IMR-90 (cell line): Measurements from ENCODE around the gene STK35. TPM values are rescaled to one million over a fixed set of nuclear protein-coding genes. Genes with fewer than 3 reads are reported as not detected.

Experiments
- ATAC-seq: fragments of 200-7000 bp; cut with Tn5 transposase; 2 replicates; pipeline ENCODE4 v1.9.1; 2020; ENCODE audit warnings: low read depth, mild to moderate bottlenecking, moderate library complexity
- BruUV-seq: library from RNA; stranded (reverse); fragments of 400-500 nt; replicated peaks from 2 replicates; lab custom pipeline; 2021; lab: Mats Ljungman, UMichigan
- CTCF ChIA-PET: fragments of 300-600 bp; formaldehyde crosslinking; extraction: SDS; loops from one replicate; lab custom pipeline; 2021; ENCODE audit warnings: antibody characterized with exemption; lab: Yijun Ruan, JAX
- POLR2A ChIA-PET: fragments of 300-600 bp; sonication (Branson Sonifier 250); formaldehyde crosslinking; loops from one replicate; lab custom pipeline; 2022; ENCODE audit warnings: antibody characterized with exemption; ENCODE audit not compliant: unreplicated experiment; lab: Charles Lee
- DNase-seq: peaks from one replicate; pipeline ENCODE4 v3.0.0; 2013
- H2AFZ ChIP-seq: replicated peaks from 2 replicates; pipeline ENCODE3; 2013; ENCODE audit warnings: low read length, mild to moderate bottlenecking; ENCODE audit not compliant: poor library complexity
- H2AK5ac ChIP-seq: 2 replicates; pipeline ENCODE4 v1.6.1; 2013; ENCODE audit warnings: low read depth, low read length, inconsistent platforms
- H2AK9ac ChIP-seq: replicated peaks from 2 replicates; pipeline ENCODE3; 2013; ENCODE audit warnings: mild to moderate bottlenecking, low read depth, low read length, moderate library complexity; ENCODE audit not compliant: poor library complexity
- H2BK120ac ChIP-seq: 2 replicates; pipeline ENCODE4 v1.6.1; 2013; ENCODE audit warnings: low read depth, low read length, inconsistent platforms
- H2BK15ac ChIP-seq: 3 replicates; pipeline ENCODE4 v1.6.1; 2013; ENCODE audit warnings: low read depth, low read length, inconsistent platforms
- H2BK20ac ChIP-seq: 2 replicates; pipeline ENCODE4 v1.6.1; 2013; ENCODE audit warnings: low read depth, mild to moderate bottlenecking, inconsistent platforms, low read length, moderate library complexity
- H2BK5ac ChIP-seq: 2 replicates; pipeline ENCODE4 v1.6.1; 2013; ENCODE audit warnings: mild to moderate bottlenecking, low read depth, low read length, inconsistent platforms; ENCODE audit not compliant: poor library complexity, severe bottlenecking
- H3K14ac ChIP-seq: replicated peaks from 2 replicates; pipeline ENCODE4 v1.6.1; 2013; ENCODE audit warnings: low read depth, low read length, inconsistent platforms
- H3K18ac ChIP-seq: 2 replicates; pipeline ENCODE4 v1.6.1; 2013; ENCODE audit warnings: low read depth, low read length, control low read depth
- H3K23ac ChIP-seq: 2 replicates; pipeline ENCODE4 v1.6.1; 2013; ENCODE audit warnings: low read depth, low read length, inconsistent platforms
- H3K27ac ChIP-seq: 2 replicates; pipeline ENCODE4 v1.5.1; 2013; ENCODE audit warnings: mild to moderate bottlenecking, control low read depth, low read length; ENCODE audit not compliant: insufficient read depth
- H3K27me3 ChIP-seq: 2 replicates; pipeline ENCODE4 v1.6.1; 2013; ENCODE audit warnings: low read length; ENCODE audit not compliant: control insufficient read depth, insufficient read depth
- H3K36me3 ChIP-seq: 2 replicates; pipeline ENCODE4 v1.6.1; 2013; ENCODE audit warnings: low read length, mixed read lengths; ENCODE audit not compliant: control insufficient read depth, insufficient read depth
- H3K4ac ChIP-seq: 2 replicates; pipeline ENCODE4 v1.6.1; 2013; ENCODE audit warnings: low read depth, low read length, inconsistent platforms
- H3K4me1 ChIP-seq: 2 replicates; pipeline ENCODE4 v1.6.1; 2013; ENCODE audit warnings: low read length, mixed read lengths; ENCODE audit not compliant: control insufficient read depth, insufficient read depth
- H3K4me2 ChIP-seq: 2 replicates; pipeline ENCODE4 v1.6.1; 2013; ENCODE audit warnings: low read depth, mild to moderate bottlenecking, control low read depth, low read length, moderate library complexity
- H3K4me3 ChIP-seq: 2 replicates; pipeline ENCODE4 v1.5.1; 2013; ENCODE audit warnings: low read depth, mild to moderate bottlenecking, control low read depth, low read length, moderate library complexity; ENCODE audit not compliant: insufficient read depth
- H3K56ac ChIP-seq: 2 replicates; pipeline ENCODE4 v1.6.1; 2013; ENCODE audit warnings: low read length, inconsistent platforms; ENCODE audit not compliant: insufficient read depth; ENCODE audit errors: extremely low read depth
- H3K79me1 ChIP-seq, 2 experiments: 2 replicates each; pipeline ENCODE4 v1.6.1; 2013; ENCODE audit warnings: low read length in 2 of 2, inconsistent platforms in 1 of 2, low read depth in 1 of 2
- H3K9ac ChIP-seq: 2 replicates; pipeline ENCODE4 v1.6.1; 2013; ENCODE audit warnings: low read depth, low read length, control low read depth
- H3K9me1 ChIP-seq: 2 replicates; pipeline ENCODE4 v1.6.1; 2013; ENCODE audit warnings: low read length, inconsistent platforms; ENCODE audit not compliant: insufficient read depth
- H3K9me3 ChIP-seq: 2 replicates; pipeline ENCODE4 v1.6.1; 2013; ENCODE audit warnings: low read length; ENCODE audit not compliant: control insufficient read depth, insufficient read depth
- H4K20me1 ChIP-seq: 2 replicates; pipeline ENCODE4 v1.6.1; 2013; ENCODE audit warnings: low read length, inconsistent platforms; ENCODE audit not compliant: insufficient read depth
- H4K5ac ChIP-seq: 2 replicates; pipeline ENCODE4 v1.6.1; 2013; ENCODE audit warnings: mild to moderate bottlenecking, low read depth, low read length, control low read depth
- H4K8ac ChIP-seq, 2 experiments: 2 replicates each; pipeline ENCODE4 v1.6.1; 2013; ENCODE audit warnings: low read depth in 2 of 2, low read length in 2 of 2, control low read depth in 1 of 2, inconsistent platforms in 1 of 2
- H4K91ac ChIP-seq: 2 replicates; pipeline ENCODE4 v1.6.1; 2013; ENCODE audit warnings: low read depth, low read length, inconsistent platforms; ENCODE audit not compliant: insufficient read depth
- BHLHE40 ChIP-seq: fragments of 150-350 bp; IDR thresholded peaks from 2 replicates; pipeline ENCODE4 v1.6.1; 2016; ENCODE audit warnings: mild to moderate bottlenecking, low read depth, low read length
- CEBPB ChIP-seq: IDR thresholded peaks from 2 replicates; pipeline ENCODE4 v1.6.1; 2012; ENCODE audit warnings: low read depth, low read length, improper control_type of control experiment
- CHD1 ChIP-seq: IDR thresholded peaks from 2 replicates; pipeline ENCODE4 v1.6.1; 2012; ENCODE audit warnings: low read depth, low read length, improper control_type of control experiment
- CTCF ChIP-seq: conservative IDR thresholded peaks from 2 replicates; pipeline ENCODE4 v1.5.1; 2012; ENCODE audit warnings: mild to moderate bottlenecking, low read depth, low read length, improper control_type of control experiment
- ELK1 ChIP-seq: fragments of 150-350 bp; IDR thresholded peaks from 2 replicates; pipeline ENCODE4 v1.6.1; 2016; ENCODE audit warnings: low read depth, mild to moderate bottlenecking, low read length, moderate library complexity, borderline replicate concordance
- FOS ChIP-seq: fragments of 150-350 bp; IDR thresholded peaks from 2 replicates; pipeline ENCODE4 v1.6.1; 2016; ENCODE audit warnings: low read depth, low read length
- MAFK ChIP-seq: IDR thresholded peaks from 2 replicates; pipeline ENCODE4 v1.6.1; 2012; ENCODE audit warnings: low read depth, low read length, improper control_type of control experiment
- MAZ ChIP-seq: IDR thresholded peaks from 2 replicates; pipeline ENCODE4 v1.6.1; 2012; ENCODE audit warnings: low read depth, mild to moderate bottlenecking, low read length, improper control_type of control experiment, moderate library complexity, borderline replicate concordance
- MXI1 ChIP-seq: IDR thresholded peaks from 2 replicates; pipeline ENCODE4 v1.6.1; 2012; ENCODE audit warnings: low read depth, mild to moderate bottlenecking, low read length, moderate library complexity, borderline replicate concordance
- NFE2L2 ChIP-seq: fragments of 150-350 bp; IDR thresholded peaks from 2 replicates; pipeline ENCODE4 v1.6.1; 2016; ENCODE audit warnings: low read depth, mild to moderate bottlenecking, low read length
- POLR2A ChIP-seq: IDR thresholded peaks from 2 replicates; pipeline ENCODE4 v1.6.1; 2012; ENCODE audit warnings: mild to moderate bottlenecking, low read depth, low read length
- RAD21 ChIP-seq: IDR thresholded peaks from 2 replicates; pipeline ENCODE4 v1.6.1; 2012; ENCODE audit warnings: low read length, improper control_type of control experiment
- RCOR1 ChIP-seq: IDR thresholded peaks from 2 replicates; pipeline ENCODE4 v1.6.1; 2012; ENCODE audit warnings: mild to moderate bottlenecking, low read length, improper control_type of control experiment; ENCODE audit not compliant: insufficient replicate concordance
- RFX5 ChIP-seq: IDR thresholded peaks from 2 replicates; pipeline ENCODE4 v1.8.0; 2012; ENCODE audit warnings: low read depth, mild to moderate bottlenecking, low read length, moderate library complexity
- SMC3 ChIP-seq: fragments of 150-350 bp; IDR thresholded peaks from 2 replicates; pipeline ENCODE4 v1.6.1; 2016; ENCODE audit warnings: low read depth, mild to moderate bottlenecking, antibody characterized with exemption, low read length, moderate library complexity
- USF2 ChIP-seq: fragments of 150-350 bp; IDR thresholded peaks from 2 replicates; pipeline ENCODE4 v1.6.1; 2017; ENCODE audit warnings: mild to moderate bottlenecking, antibody characterized with exemption, low read length, low read depth
- WGBS, 2 experiments: methylation state at CpG; one replicate each; pipeline versions ENCODE4 v1.1.5 to v1.1.7; 2013; ENCODE audit warnings: missing lambda C conversion rate in 2 of 2; ENCODE audit not compliant: insufficient read length in 1 of 2; ENCODE audit errors: extremely low coverage in 2 of 2; 5-methylcytosine and 5-hydroxymethylcytosine counted together
- dilution Hi-C: fragments of 300-500 bp; cut with HindIII; formaldehyde crosslinking; loops from one replicate; pipeline ENCODE4 v1.14.3; 2018; ENCODE audit warnings: low sequenced_read_pairs; ENCODE audit not compliant: unreplicated experiment
- in situ Hi-C: fragments of 300-500 bp; cut with MboI; formaldehyde crosslinking; loops from 3 replicates; pipeline ENCODE4 v1.14.3; 2019; ENCODE audit warnings: low sequenced_read_pairs, inconsistent platforms, mixed read lengths
- intact Hi-C: fragments of 100-400 bp; cut with micrococcal nuclease; formaldehyde crosslinking; loops from 2 replicates; pipeline ENCODE4 v1.10.0; 2022
- polyA plus RNA-seq, 3 experiments: library from polyadenylated mRNA; depleted of rRNA; stranded (reverse); fragments of >200 nt; gene quantifications; 2 replicates each; pipeline ENCODE4 v1.2.3, GENCODE V29; 2012; ENCODE audit warnings: low replicate concordance in 1 of 3
- total RNA-seq: library from RNA; depleted of rRNA; stranded (reverse); fragments of >200 nt; gene quantifications from 2 replicates; pipeline ENCODE4 v1.2.3, GENCODE V29; 2012

Gene STK35
- total and polyA plus RNA-seq, 2 of the 4 experiments (the other 2 are of a cell fraction): 11.1 to 12.0 TPM

DNA sequence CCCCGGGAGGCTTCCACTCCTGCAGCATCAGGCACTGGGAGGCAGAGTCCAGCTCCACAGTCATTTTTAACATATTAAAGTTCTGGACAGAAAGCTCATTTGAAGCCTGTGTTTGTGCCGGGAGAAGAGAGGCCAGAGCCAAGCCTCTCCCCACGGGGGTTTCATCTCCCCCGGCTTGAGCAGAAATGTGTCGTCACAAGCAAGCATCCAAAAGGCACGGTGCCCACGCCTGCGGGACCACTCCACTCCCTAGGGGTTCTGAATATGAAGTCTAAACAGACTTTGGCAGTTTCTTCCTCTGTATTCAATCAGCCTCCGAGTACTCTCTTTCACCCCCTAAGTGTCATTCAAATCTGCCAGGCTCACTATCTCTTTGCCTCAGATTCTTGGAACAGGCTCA, 75.3 kb downstream of the STK35 start:
- POLR2A ChIA-PET: no interaction called here
- H3K4ac ChIP-seq: no peak overlapping the region

More for the DNA sequence above, 75.3 kb downstream of the STK35 start:
- dilution Hi-C loops: no loop called here
- Histone ChIP-seq H3K14ac (no peak overlapping the region), H4K5ac (no peak overlapping the region), H3K9me1 (no peaks in the 10 kb centered on the region), H2AK5ac (no peak overlapping the region), H2BK5ac (no peak overlapping the region), H4K20me1 (no peaks in the 10 kb centered on the region), H3K4me2 (no peak overlapping the region), H2BK120ac (no peak overlapping the region), H3K9me3 (no peaks in the 10 kb centered on the region), H3K4me1 (no peaks in the 10 kb centered on the region), H2AK9ac (no peak overlapping the region), H3K9ac (no peak overlapping the region), H3K27ac (no peak overlapping the region), H3K18ac (no peak overlapping the region), H3K23ac (no peak overlapping the region), H4K91ac (no peak overlapping the region), H4K8ac (no peak overlapping the region), H2BK20ac (no peak overlapping the region), H2AFZ (no peak overlapping the region), H3K56ac (no peak overlapping the region), H3K36me3 (no peaks in the 10 kb centered on the region), H3K79me1 (no peaks in the 10 kb centered on the region), H3K27me3 (peaks cover 38% of the 10 kb centered on the region), H2BK15ac (no peak overlapping the region), H3K4me3 (no peak overlapping the region)
- in situ Hi-C loops: loop anchor here (10.0 kb wide), 3 partner anchors 172 to 412 kb away; no protein-coding TSS in a partner anchor
- CTCF ChIA-PET: interaction anchor here (1.0 kb wide), 1 partner anchor 210 kb away, joined by 3 read pairs; no protein-coding TSS in a partner anchor
- DNase-seq (no peak), ATAC-seq (no peak)
- intact Hi-C loops: loop anchor here (10.0 kb wide), 1 partner anchor 272 kb away; no protein-coding TSS in a partner anchor
- BruUV-seq: no TSS peak
- 20% methylated on average over 1 of the region's 9 CpGs; no CpG with 5 or more reads in 1 of the 2 experiments for WGBS, 2 experiments
- TF ChIP-seq CEBPB (no peak), MXI1 (no peak), USF2 (no peak), MAFK (no peak), NFE2L2 (no peak), RFX5 (no peak), POLR2A (no peak), SMC3 (no peak), CTCF (no peak), RCOR1 (no peak), CHD1 (no peak), FOS (no peak), BHLHE40 (no peak), ELK1 (no peak), RAD21 (no peak), MAZ (no peak)
